Tibial artery (tissue), 4 donors: ENCODE data around the gene PARP16.

Source experiments
- DNase-seq, 2 donors: peaks; one replicate each; pipeline ENCODE4 v3.0.0-alpha.2; 2019
- H3K27ac ChIP-seq, 2 donors: fragments of 200-600 bp; sonication (generic) in 1 of 2; 1 replicate in 1 of 2; 2 replicates in 1 of 2; pipeline ENCODE4 v1.5.1; 2018 to 2019; ENCODE audit warnings: mild to moderate bottlenecking in 1 of 2
- H3K27me3 ChIP-seq, 2 donors: fragments of 200-600 bp; sonication (generic) in 1 of 2; one replicate each; pipeline versions ENCODE4 v1.5.1 to v1.6.0; 2016 to 2019
- H3K36me3 ChIP-seq, 3 donors: fragments of 200-600 bp; sonication (generic) in 2 of 3; one replicate each; pipeline ENCODE4 v1.5.1; 2016 to 2019; ENCODE audit warnings: mild to moderate bottlenecking in 2 of 3
- H3K4me1 ChIP-seq, 4 donors: fragments of 200-600 bp; sonication (generic) in 2 of 4; 1 replicate in 3 of 4; 2 replicates in 1 of 4; pipeline ENCODE4 v1.5.1; 2016 to 2019
- H3K4me3 ChIP-seq, 2 donors: fragments of 200-600 bp; sonication (generic) in 1 of 2; 1 replicate in 1 of 2; 2 replicates in 1 of 2; pipeline ENCODE4 v1.5.1; 2018 to 2019; ENCODE audit warnings: mild to moderate bottlenecking in 2 of 2
- H3K9me3 ChIP-seq, 3 donors: fragments of 200-600 bp; sonication (generic) in 1 of 3; one replicate each; pipeline ENCODE4 v1.5.1; 2016 to 2019
- CTCF ChIP-seq, 2 experiments: fragments of 200-600 bp in 1 of 2; fragments of 450-650 bp in 1 of 2; IDR thresholded peaks; one replicate each; pipeline ENCODE4 v1.5.1; 2017 to 2019; ENCODE audit warnings: antibody characterized with exemption in 2 of 2, mild to moderate bottlenecking in 1 of 2, moderate library complexity in 1 of 2
- intact Hi-C: fragments of 100-400 bp; cut with DNase I; formaldehyde crosslinking; loops from one replicate; pipeline ENCODE4 v1.15.0; 2023; ENCODE audit warnings: low total_unique reads

The PARP16 gene

GRCh38 chr15:65303687-65304380, 17.2 kb upstream of the PARP16 start:
- H3K4me3 ChIP-seq: peak overlapping the region; percentile 56 to 70
- intact Hi-C loops: loop anchor here (10.0 kb wide), 1 partner anchor 269 kb away; no protein-coding TSS in a partner anchor
- peak overlapping the region; percentile 80 to 85 for H3K27ac ChIP-seq
- H3K36me3 ChIP-seq: no peaks in the 10 kb centered on the region
- no peaks in the 10 kb centered on the region for H3K27me3 ChIP-seq
- peaks cover 0 to 14% (median 4%) of the 10 kb centered on the region in 4 donors for H3K4me1 ChIP-seq
- TF ChIP-seq CTCF (IDR thresholded peaks at IDR 0.05): no peak
- DNase-seq: peak in 1 of 2 donors; percentile 54
- H3K9me3 ChIP-seq: no peaks in the 10 kb centered on the region

GRCh38 chr15:65302061-65302460, 15.4 kb upstream of the PARP16 start:
- no peaks in the 10 kb centered on the region for H3K27me3 ChIP-seq
- no peaks in the 10 kb centered on the region for H3K9me3 ChIP-seq
- no peak overlapping the region for H3K4me3 ChIP-seq
- no peaks in the 10 kb centered on the region for H3K36me3 ChIP-seq
- no peak for TF ChIP-seq CTCF (IDR thresholded peaks at IDR 0.05)
- no peak for DNase-seq
- peaks cover 0 to 19% (median 10%) of the 10 kb centered on the region in 4 donors for H3K4me1 ChIP-seq
- no peak overlapping the region for H3K27ac ChIP-seq
- intact Hi-C loops: loop anchor here (10.0 kb wide), 1 partner anchor 267 kb away; no protein-coding TSS in a partner anchor

- intact Hi-C loops: loop anchor here (10.0 kb wide), 1 partner anchor 266 kb away; no protein-coding TSS in a partner anchor
- Histone ChIP-seq H3K4me3 (no peak overlapping the region), H3K27ac (no peak overlapping the region), H3K36me3 (no peaks in the 10 kb centered on the region), H3K4me1 (peaks cover 0 to 30% (median 14%) of the 10 kb centered on the region in 4 donors), H3K27me3 (no peaks in the 10 kb centered on the region), H3K9me3 (no peaks in the 10 kb centered on the region)
- no peak for TF ChIP-seq CTCF (IDR thresholded peaks at IDR 0.05)
- no peak for DNase-seq
Measured at GRCh38 chr15:65300924-65301441, 14.3 kb upstream of the PARP16 start.

GRCh38 chr15:65298731-65299130, 12.0 kb upstream of the PARP16 start:
- no peak for TF ChIP-seq CTCF (IDR thresholded peaks at IDR 0.05)
- no peak for DNase-seq
- H3K4me3 ChIP-seq: no peak overlapping the region
- H3K9me3 ChIP-seq: no peaks in the 10 kb centered on the region
- H3K27ac ChIP-seq: no peak overlapping the region
- H3K27me3 ChIP-seq: no peaks in the 10 kb centered on the region
- peaks cover 0 to 27% (median 14%) of the 10 kb centered on the region in 4 donors for H3K4me1 ChIP-seq
- H3K36me3 ChIP-seq: no peaks in the 10 kb centered on the region
- intact Hi-C loops: no loop called here

GRCh38 chr15:65292938-65293518, 6.3 kb upstream of the PARP16 start:
- TF ChIP-seq CTCF (IDR thresholded peaks at IDR 0.05): no peak
- Histone ChIP-seq H3K9me3 (no peaks in the 10 kb centered on the region), H3K4me3 (no peak overlapping the region), H3K27me3 (no peaks in the 10 kb centered on the region), H3K4me1 (peaks cover 0 to 21% (median 9%) of the 10 kb centered on the region in 4 donors), H3K36me3 (no peaks in the 10 kb centered on the region), H3K27ac (no peak overlapping the region)
- intact Hi-C loops: no loop called here
- DNase-seq: no peak
